DOHH2 (cell line): ENCODE results near the gene MTRF1.

Experiments
- EZH2phosphoT487 ChIP-seq: fragments of 200-600 bp; sonication (generic); IDR thresholded peaks from 2 replicates; pipeline ENCODE4 v1.6.1; 2017; ENCODE audit warnings: borderline replicate concordance, mild to moderate bottlenecking, antibody characterized with exemption, low read length, moderate library complexity, mixed read lengths
- TF ChIP-seq, protein P1 (sequence below): fragments of 200-600 bp; sonication (generic); IDR thresholded peaks from one replicate; pipeline ENCODE4 v1.5.1; 2014; ENCODE audit warnings: antibody characterized with exemption, mild to moderate bottlenecking, low read depth, low read length; ENCODE audit not compliant: poor library complexity, severe bottlenecking

DNA sequence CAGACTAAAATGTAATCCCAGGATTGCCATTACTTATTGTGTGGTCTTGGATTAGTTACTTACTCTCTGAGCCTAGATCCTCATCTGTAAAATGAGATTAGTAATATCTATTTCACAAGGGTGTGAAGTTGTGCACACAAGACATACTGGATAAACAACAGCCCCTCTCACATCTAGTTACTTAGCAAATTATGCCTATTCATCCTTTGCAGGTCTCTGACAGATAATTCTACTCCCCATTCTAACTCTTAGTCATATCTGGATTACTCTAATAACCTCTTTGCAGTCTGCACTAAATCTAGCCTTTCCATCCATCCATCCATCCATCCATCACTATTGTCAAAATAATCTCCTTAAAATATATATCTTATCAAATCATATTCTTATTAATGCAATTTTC lies 12.4 kb downstream of the MTRF1 start:
- TF ChIP-seq, protein P1, sequence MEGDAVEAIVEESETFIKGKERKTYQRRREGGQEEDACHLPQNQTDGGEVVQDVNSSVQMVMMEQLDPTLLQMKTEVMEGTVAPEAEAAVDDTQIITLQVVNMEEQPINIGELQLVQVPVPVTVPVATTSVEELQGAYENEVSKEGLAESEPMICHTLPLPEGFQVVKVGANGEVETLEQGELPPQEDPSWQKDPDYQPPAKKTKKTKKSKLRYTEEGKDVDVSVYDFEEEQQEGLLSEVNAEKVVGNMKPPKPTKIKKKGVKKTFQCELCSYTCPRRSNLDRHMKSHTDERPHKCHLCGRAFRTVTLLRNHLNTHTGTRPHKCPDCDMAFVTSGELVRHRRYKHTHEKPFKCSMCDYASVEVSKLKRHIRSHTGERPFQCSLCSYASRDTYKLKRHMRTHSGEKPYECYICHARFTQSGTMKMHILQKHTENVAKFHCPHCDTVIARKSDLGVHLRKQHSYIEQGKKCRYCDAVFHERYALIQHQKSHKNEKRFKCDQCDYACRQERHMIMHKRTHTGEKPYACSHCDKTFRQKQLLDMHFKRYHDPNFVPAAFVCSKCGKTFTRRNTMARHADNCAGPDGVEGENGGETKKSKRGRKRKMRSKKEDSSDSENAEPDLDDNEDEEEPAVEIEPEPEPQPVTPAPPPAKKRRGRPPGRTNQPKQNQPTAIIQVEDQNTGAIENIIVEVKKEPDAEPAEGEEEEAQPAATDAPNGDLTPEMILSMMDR, result no peak
- TF ChIP-seq EZH2phosphoT487, result no peak
